AG10803 (cell line): ENCODE data around the gene VPS35.
A peak's percentile ranks its signal among the peaks of the same experiment; 100 is the strongest.

ENCODE experiments used
- DNase-seq: peaks from one replicate; pipeline ENCODE4 v3.0.0; 2010; ENCODE audit warnings: low read depth
- H3K4me3 ChIP-seq: 2 replicates; pipeline ENCODE4 v1.5.1; 2011; ENCODE audit warnings: mild to moderate bottlenecking, low read length, control low read depth
- CTCF ChIP-seq: conservative IDR thresholded peaks from 2 replicates; pipeline ENCODE4 v1.5.1; 2011; ENCODE audit warnings: mild to moderate bottlenecking, low read length, control low read depth, inconsistent platforms

Gene VPS35

GRCh38 chr16:46620266-46621005 is 68.5 kb downstream of the VPS35 start:
- DNase-seq = no peak
- TF ChIP-seq CTCF = no peak
- peak overlapping the region; percentile 83 for H3K4me3 ChIP-seq

- no peak overlapping the region for H3K4me3 ChIP-seq
- no peak for TF ChIP-seq CTCF
- DNase-seq = no peak
Measured at GRCh38 chr16:46618516-46618915, 70.5 kb downstream of the VPS35 start.

- no peak for DNase-seq
- TF ChIP-seq CTCF = no peak
- no peak overlapping the region for H3K4me3 ChIP-seq
Measured at GRCh38 chr16:46614006-46614405, 75.0 kb downstream of the VPS35 start.

GRCh38 chr16:46613352-46613751 is 75.6 kb downstream of the VPS35 start:
- H3K4me3 ChIP-seq = no peak overlapping the region
- no peak for TF ChIP-seq CTCF
- no peak for DNase-seq

GRCh38 chr16:46612121-46612520 is 76.9 kb downstream of the VPS35 start:
- peak overlapping the region; percentile 3; the same call in 1 of the 2 replicates for H3K4me3 ChIP-seq
- no peak for TF ChIP-seq CTCF
- DNase-seq = no peak

- peak; percentile 73 for DNase-seq
- peak; percentile 58 for TF ChIP-seq CTCF
- H3K4me3 ChIP-seq = no peak overlapping the region
Measured at GRCh38 chr16:46607529-46607928, 81.4 kb downstream of the VPS35 start.

GRCh38 chr16:46606231-46606630 is 82.7 kb downstream of the VPS35 start:
- no peak for DNase-seq
- no peak overlapping the region for H3K4me3 ChIP-seq
- no peak for TF ChIP-seq CTCF
